ENCODE data around the gene GNG3.
"Not testable (repeated sequence)": the region's sequence is repeated elsewhere in the genome, so short reads cannot be mapped to it uniquely, and the experiment has no call there.

DNA sequence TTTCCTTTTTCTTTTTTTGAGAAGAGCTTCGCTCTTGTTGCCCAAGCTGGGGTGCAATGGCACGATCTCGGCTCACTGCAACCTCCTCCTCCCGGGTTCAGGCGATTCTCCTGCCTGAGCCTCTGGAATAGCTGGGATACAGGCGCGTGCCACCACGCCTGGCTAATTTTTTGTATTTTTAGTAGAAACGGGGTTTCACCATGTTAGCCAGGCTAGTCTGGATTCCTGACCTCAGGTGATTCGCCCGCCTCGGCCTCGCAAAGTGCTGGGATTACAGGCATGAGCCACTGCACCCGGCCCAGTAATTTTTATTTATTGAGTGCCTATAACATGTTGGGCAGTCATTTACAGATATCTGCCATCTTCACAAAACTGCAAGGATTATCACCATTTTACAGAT, 22.6 kb downstream of the GNG3 start:
- TF ChIP-seq, protein P1, sequence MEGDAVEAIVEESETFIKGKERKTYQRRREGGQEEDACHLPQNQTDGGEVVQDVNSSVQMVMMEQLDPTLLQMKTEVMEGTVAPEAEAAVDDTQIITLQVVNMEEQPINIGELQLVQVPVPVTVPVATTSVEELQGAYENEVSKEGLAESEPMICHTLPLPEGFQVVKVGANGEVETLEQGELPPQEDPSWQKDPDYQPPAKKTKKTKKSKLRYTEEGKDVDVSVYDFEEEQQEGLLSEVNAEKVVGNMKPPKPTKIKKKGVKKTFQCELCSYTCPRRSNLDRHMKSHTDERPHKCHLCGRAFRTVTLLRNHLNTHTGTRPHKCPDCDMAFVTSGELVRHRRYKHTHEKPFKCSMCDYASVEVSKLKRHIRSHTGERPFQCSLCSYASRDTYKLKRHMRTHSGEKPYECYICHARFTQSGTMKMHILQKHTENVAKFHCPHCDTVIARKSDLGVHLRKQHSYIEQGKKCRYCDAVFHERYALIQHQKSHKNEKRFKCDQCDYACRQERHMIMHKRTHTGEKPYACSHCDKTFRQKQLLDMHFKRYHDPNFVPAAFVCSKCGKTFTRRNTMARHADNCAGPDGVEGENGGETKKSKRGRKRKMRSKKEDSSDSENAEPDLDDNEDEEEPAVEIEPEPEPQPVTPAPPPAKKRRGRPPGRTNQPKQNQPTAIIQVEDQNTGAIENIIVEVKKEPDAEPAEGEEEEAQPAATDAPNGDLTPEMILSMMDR (conservative IDR thresholded peaks at IDR 0.05; ENCODE audit: low read depth in 2 of 2) = not testable (repeated sequence)
- TF ChIP-seq, protein P2, sequence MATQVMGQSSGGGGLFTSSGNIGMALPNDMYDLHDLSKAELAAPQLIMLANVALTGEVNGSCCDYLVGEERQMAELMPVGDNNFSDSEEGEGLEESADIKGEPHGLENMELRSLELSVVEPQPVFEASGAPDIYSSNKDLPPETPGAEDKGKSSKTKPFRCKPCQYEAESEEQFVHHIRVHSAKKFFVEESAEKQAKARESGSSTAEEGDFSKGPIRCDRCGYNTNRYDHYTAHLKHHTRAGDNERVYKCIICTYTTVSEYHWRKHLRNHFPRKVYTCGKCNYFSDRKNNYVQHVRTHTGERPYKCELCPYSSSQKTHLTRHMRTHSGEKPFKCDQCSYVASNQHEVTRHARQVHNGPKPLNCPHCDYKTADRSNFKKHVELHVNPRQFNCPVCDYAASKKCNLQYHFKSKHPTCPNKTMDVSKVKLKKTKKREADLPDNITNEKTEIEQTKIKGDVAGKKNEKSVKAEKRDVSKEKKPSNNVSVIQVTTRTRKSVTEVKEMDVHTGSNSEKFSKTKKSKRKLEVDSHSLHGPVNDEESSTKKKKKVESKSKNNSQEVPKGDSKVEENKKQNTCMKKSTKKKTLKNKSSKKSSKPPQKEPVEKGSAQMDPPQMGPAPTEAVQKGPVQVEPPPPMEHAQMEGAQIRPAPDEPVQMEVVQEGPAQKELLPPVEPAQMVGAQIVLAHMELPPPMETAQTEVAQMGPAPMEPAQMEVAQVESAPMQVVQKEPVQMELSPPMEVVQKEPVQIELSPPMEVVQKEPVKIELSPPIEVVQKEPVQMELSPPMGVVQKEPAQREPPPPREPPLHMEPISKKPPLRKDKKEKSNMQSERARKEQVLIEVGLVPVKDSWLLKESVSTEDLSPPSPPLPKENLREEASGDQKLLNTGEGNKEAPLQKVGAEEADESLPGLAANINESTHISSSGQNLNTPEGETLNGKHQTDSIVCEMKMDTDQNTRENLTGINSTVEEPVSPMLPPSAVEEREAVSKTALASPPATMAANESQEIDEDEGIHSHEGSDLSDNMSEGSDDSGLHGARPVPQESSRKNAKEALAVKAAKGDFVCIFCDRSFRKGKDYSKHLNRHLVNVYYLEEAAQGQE (IDR thresholded peaks at IDR 0.05; ENCODE audit: unreplicated experiment) = not testable (repeated sequence)
- TF ChIP-seq POLR2AphosphoS5 (IDR thresholded peaks at IDR 0.05; ENCODE audit: low read depth); EZH2 (IDR thresholded peaks at IDR 0.05; ENCODE audit: low read depth, unreplicated experiment); EZH2phosphoT487 (IDR thresholded peaks at IDR 0.05; ENCODE audit: unreplicated experiment); CREB1 (CRISPR knock-in tag; IDR thresholded peaks at IDR 0.05; ENCODE audit: low read depth): not testable (repeated sequence)

Data from GM23338 (cell line).